Vagina (tissue), 2 donors: ENCODE measurements around the gene SPAG16. TPM values are rescaled to one million over a fixed set of nuclear protein-coding genes. Genes with fewer than 3 reads are reported as not detected.

ENCODE experiments used
- DNase-seq, 2 donors: peaks; one replicate each; pipeline ENCODE4 v3.0.0-alpha.2; 2017; ENCODE audit errors: extremely low spot score in 2 of 2
- H3K27ac ChIP-seq: fragments of 200-600 bp; sonication (generic); one replicate; pipeline ENCODE4 v1.5.1; 2019
- H3K27me3 ChIP-seq: fragments of 200-600 bp; sonication (generic); one replicate; pipeline ENCODE4 v1.5.1; 2019
- H3K36me3 ChIP-seq, 2 donors: fragments of 200-600 bp; sonication (generic); one replicate each; pipeline ENCODE4 v1.5.1; 2017 to 2019
- H3K4me1 ChIP-seq: fragments of 200-600 bp; sonication (generic); one replicate; pipeline ENCODE4 v1.5.1; 2019
- H3K4me3 ChIP-seq, 2 donors: fragments of 200-600 bp; sonication (generic); 1 replicate in 1 of 2; 2 replicates in 1 of 2; pipeline ENCODE4 v1.5.1; 2016 to 2019
- H3K9me3 ChIP-seq: fragments of 200-600 bp; sonication (generic); one replicate; pipeline ENCODE4 v1.5.1; 2019
- CTCF ChIP-seq, 3 experiments: fragments of 450-650 bp in 2 of 3; fragments of 200-600 bp in 1 of 3; sonication (generic) in 1 of 3; IDR thresholded peaks; one replicate each; pipeline ENCODE4 v1.5.1; 2017 to 2019; ENCODE audit warnings: antibody characterized with exemption in 3 of 3, mild to moderate bottlenecking in 2 of 3, moderate library complexity in 2 of 3
- POLR2A ChIP-seq, 2 donors: fragments of 450-650 bp; IDR thresholded peaks; one replicate each; pipeline ENCODE4 v1.6.1; 2017; ENCODE audit warnings: antibody characterized with exemption in 2 of 2, mild to moderate bottlenecking in 2 of 2, moderate library complexity in 2 of 2
- POLR2AphosphoS5 ChIP-seq, 2 donors: sonication (generic); formaldehyde crosslinking; IDR thresholded peaks; one replicate each; pipeline ENCODE4 v1.9.0; 2017; ENCODE audit warnings: antibody characterized with exemption in 2 of 2, mild to moderate bottlenecking in 2 of 2, low read depth in 1 of 2; ENCODE audit not compliant: insufficient read depth in 1 of 2
- intact Hi-C: fragments of 100-400 bp; cut with DNase I; formaldehyde crosslinking; loops from one replicate; pipeline ENCODE4 v1.15.1; 2023
- total RNA-seq: library from RNA; depleted of rRNA; stranded (reverse); fragments of >200 nt; gene quantifications from one replicate; pipeline ENCODE4 v1.2.3, GENCODE V29; 2016

Gene SPAG16
- total RNA-seq, 1 donor from 2014 or later, result 30.2 TPM

GRCh38 chr2:213476641-213477040, 192.4 kb downstream of the SPAG16 start:
- TF ChIP-seq POLR2AphosphoS5 (IDR thresholded peaks at IDR 0.05; ENCODE audit: insufficient read depth in 1 of 2, low read depth in 1 of 2), result no peak
- no peak for TF ChIP-seq POLR2A (IDR thresholded peaks at IDR 0.05)
- Histone ChIP-seq H3K4me1 (no peaks in the 10 kb centered on the region), H3K36me3 (no peaks in the 10 kb centered on the region), H3K27me3 (no peaks in the 10 kb centered on the region), H3K4me3 (no peak overlapping the region), H3K9me3 (no peaks in the 10 kb centered on the region), H3K27ac (no peak overlapping the region)
- intact Hi-C loops, result no loop called here
- no peak for DNase-seq

GRCh38 chr2:213490087-213490486, 205.8 kb downstream of the SPAG16 start:
- no peaks in the 10 kb centered on the region for H3K27me3 ChIP-seq
- H3K9me3 ChIP-seq, result no peaks in the 10 kb centered on the region
- H3K4me1 ChIP-seq, result no peaks in the 10 kb centered on the region
- TF ChIP-seq POLR2AphosphoS5 (IDR thresholded peaks at IDR 0.05; ENCODE audit: insufficient read depth in 1 of 2, low read depth in 1 of 2), result no peak
- no peak for TF ChIP-seq CTCF (IDR thresholded peaks at IDR 0.05)
- TF ChIP-seq POLR2A (IDR thresholded peaks at IDR 0.05), result no peak
- no peak for DNase-seq
- intact Hi-C loops, result no loop called here
- H3K4me3 ChIP-seq, result no peak overlapping the region
- no peak overlapping the region for H3K27ac ChIP-seq
- no peaks in the 10 kb centered on the region for H3K36me3 ChIP-seq

- intact Hi-C loops, result no loop called here
- TF ChIP-seq POLR2A (IDR thresholded peaks at IDR 0.05), result no peak
- no peak for TF ChIP-seq CTCF (IDR thresholded peaks at IDR 0.05)
- TF ChIP-seq POLR2AphosphoS5 (IDR thresholded peaks at IDR 0.05; ENCODE audit: insufficient read depth in 1 of 2, low read depth in 1 of 2), result no peak
- Histone ChIP-seq H3K27ac (no peak overlapping the region), H3K9me3 (no peaks in the 10 kb centered on the region), H3K4me3 (no peak overlapping the region), H3K36me3 (no peaks in the 10 kb centered on the region), H3K4me1 (no peaks in the 10 kb centered on the region), H3K27me3 (no peaks in the 10 kb centered on the region)
- DNase-seq, result no peak
Observed at GRCh38 chr2:213491376-213491775, 207.1 kb downstream of the SPAG16 start.

GRCh38 chr2:213496226-213496625, 212.0 kb downstream of the SPAG16 start:
- H3K36me3 ChIP-seq, result no peaks in the 10 kb centered on the region
- H3K4me1 ChIP-seq, result no peaks in the 10 kb centered on the region
- intact Hi-C loops, result no loop called here
- H3K9me3 ChIP-seq, result no peaks in the 10 kb centered on the region
- no peaks in the 10 kb centered on the region for H3K27me3 ChIP-seq
- no peak overlapping the region for H3K27ac ChIP-seq
- no peak for TF ChIP-seq POLR2A (IDR thresholded peaks at IDR 0.05)
- no peak for TF ChIP-seq CTCF (IDR thresholded peaks at IDR 0.05)
- TF ChIP-seq POLR2AphosphoS5 (IDR thresholded peaks at IDR 0.05; ENCODE audit: insufficient read depth in 1 of 2, low read depth in 1 of 2), result no peak
- DNase-seq, result no peak
- no peak overlapping the region for H3K4me3 ChIP-seq

GRCh38 chr2:213500881-213501280, 216.6 kb downstream of the SPAG16 start:
- intact Hi-C loops, result no loop called here
- no peaks in the 10 kb centered on the region for H3K9me3 ChIP-seq
- TF ChIP-seq POLR2AphosphoS5 (IDR thresholded peaks at IDR 0.05; ENCODE audit: insufficient read depth in 1 of 2, low read depth in 1 of 2) (no peak), CTCF (IDR thresholded peaks at IDR 0.05) (no peak), POLR2A (IDR thresholded peaks at IDR 0.05) (no peak)
- H3K36me3 ChIP-seq, result no peaks in the 10 kb centered on the region
- H3K27me3 ChIP-seq, result no peaks in the 10 kb centered on the region
- no peak overlapping the region for H3K27ac ChIP-seq
- no peak for DNase-seq
- no peak overlapping the region for H3K4me3 ChIP-seq
- H3K4me1 ChIP-seq, result no peaks in the 10 kb centered on the region
